Thyroid gland (tissue), 4 donors: ENCODE measurements around the gene C9orf40. TPM values are rescaled to one million over a fixed set of nuclear protein-coding genes. Genes with fewer than 3 reads are reported as not detected.

Experiments
- DNase-seq, 2 donors: peaks; one replicate each; pipeline ENCODE4 v3.0.0-alpha.2; 2019
- H3K27ac ChIP-seq, 3 donors: fragments of 200-600 bp; sonication (generic); 1 replicate in 2 of 3; 2 replicates in 1 of 3; pipeline ENCODE4 v1.5.1; 2016 to 2019; ENCODE audit warnings: mild to moderate bottlenecking in 1 of 3, moderate library complexity in 1 of 3
- H3K27me3 ChIP-seq: fragments of 200-600 bp; sonication (generic); one replicate; pipeline ENCODE4 v1.5.1; 2019
- H3K36me3 ChIP-seq, 2 donors: fragments of 200-600 bp; sonication (generic); one replicate each; pipeline ENCODE4 v1.5.1; 2016 to 2019
- H3K4me1 ChIP-seq, 2 donors: fragments of 200-600 bp; sonication (generic); one replicate each; pipeline ENCODE4 v1.5.1; 2017 to 2019
- H3K4me3 ChIP-seq, 3 donors: fragments of 200-600 bp; sonication (generic); replicated peaks in 1 of 3; 1 replicate in 2 of 3; 2 replicates in 1 of 3; pipeline ENCODE4 v1.5.1; 2016; ENCODE audit warnings: mild to moderate bottlenecking in 1 of 3
- H3K9me3 ChIP-seq: fragments of 200-600 bp; sonication (generic); one replicate; pipeline ENCODE4 v1.5.1; 2017
- POLR2A ChIP-seq, 2 donors: fragments of 450-650 bp; IDR thresholded peaks; one replicate each; pipeline ENCODE4 v1.6.1; 2017; ENCODE audit warnings: antibody characterized with exemption in 2 of 2, mild to moderate bottlenecking in 2 of 2, moderate library complexity in 1 of 2
- WGBS, 2 donors: methylation state at CpG; one replicate each; pipeline ENCODE4 v1.1.5; 2017; 5-methylcytosine and 5-hydroxymethylcytosine counted together
- intact Hi-C: fragments of 100-400 bp; cut with DNase I; formaldehyde crosslinking; loops from one replicate; pipeline ENCODE4 v1.15.1; 2023
- total RNA-seq, 4 donors: library from RNA; depleted of rRNA; stranded (reverse); fragments of >200 nt; gene quantifications; one replicate each; pipeline ENCODE4 v1.2.3, GENCODE V29; 2016
- TF ChIP-seq, protein P1 (sequence below), 6 experiments: fragments of 200-600 bp in 3 of 6; fragments of 450-650 bp in 3 of 6; sonication (generic) in 3 of 6; IDR thresholded peaks; one replicate each; pipeline ENCODE4 v1.5.1; 2016 to 2019; ENCODE audit warnings: antibody characterized with exemption in 6 of 6, mild to moderate bottlenecking in 2 of 6, inconsistent platforms in 1 of 6, moderate library complexity in 1 of 6

Gene C9orf40
- total RNA-seq, 4 donors from 2014 or later, result 2.5 to 4.0 (median 3.3) TPM

DNA sequence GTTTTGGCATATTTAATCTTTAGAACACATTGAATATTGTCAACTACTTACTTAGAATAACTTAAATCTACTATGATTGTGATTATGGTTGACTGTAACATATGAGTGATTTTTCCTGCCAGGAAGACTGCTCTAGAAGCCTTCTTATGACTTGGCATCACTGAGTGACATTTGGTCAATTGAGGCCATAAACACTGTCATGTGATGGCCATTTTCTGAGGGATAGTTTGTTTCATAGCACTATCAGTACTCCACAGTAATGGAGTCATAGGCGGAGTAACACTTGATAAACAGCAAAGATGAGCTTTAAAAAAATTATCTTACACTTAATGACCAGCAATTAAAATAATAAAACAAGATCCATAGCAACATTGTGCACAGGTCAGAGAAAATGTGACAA is 31.0 kb downstream of the C9orf40 start:
- TF ChIP-seq POLR2A (IDR thresholded peaks at IDR 0.05), result no peak
- TF ChIP-seq, protein P1, sequence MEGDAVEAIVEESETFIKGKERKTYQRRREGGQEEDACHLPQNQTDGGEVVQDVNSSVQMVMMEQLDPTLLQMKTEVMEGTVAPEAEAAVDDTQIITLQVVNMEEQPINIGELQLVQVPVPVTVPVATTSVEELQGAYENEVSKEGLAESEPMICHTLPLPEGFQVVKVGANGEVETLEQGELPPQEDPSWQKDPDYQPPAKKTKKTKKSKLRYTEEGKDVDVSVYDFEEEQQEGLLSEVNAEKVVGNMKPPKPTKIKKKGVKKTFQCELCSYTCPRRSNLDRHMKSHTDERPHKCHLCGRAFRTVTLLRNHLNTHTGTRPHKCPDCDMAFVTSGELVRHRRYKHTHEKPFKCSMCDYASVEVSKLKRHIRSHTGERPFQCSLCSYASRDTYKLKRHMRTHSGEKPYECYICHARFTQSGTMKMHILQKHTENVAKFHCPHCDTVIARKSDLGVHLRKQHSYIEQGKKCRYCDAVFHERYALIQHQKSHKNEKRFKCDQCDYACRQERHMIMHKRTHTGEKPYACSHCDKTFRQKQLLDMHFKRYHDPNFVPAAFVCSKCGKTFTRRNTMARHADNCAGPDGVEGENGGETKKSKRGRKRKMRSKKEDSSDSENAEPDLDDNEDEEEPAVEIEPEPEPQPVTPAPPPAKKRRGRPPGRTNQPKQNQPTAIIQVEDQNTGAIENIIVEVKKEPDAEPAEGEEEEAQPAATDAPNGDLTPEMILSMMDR (IDR thresholded peaks at IDR 0.05), result no peak
- no peaks in the 10 kb centered on the region for H3K9me3 ChIP-seq
- no peaks in the 10 kb centered on the region for H3K36me3 ChIP-seq
- 94 to 100% methylated on average over 1 of the region's 1 CpG for WGBS, 2 donors
- no peak for DNase-seq
- H3K4me3 ChIP-seq, result no peak overlapping the region
- H3K4me1 ChIP-seq, result no peaks in the 10 kb centered on the region
- no peak overlapping the region for H3K27ac ChIP-seq
- intact Hi-C loops, result no loop called here
- no peaks in the 10 kb centered on the region for H3K27me3 ChIP-seq

DNA sequence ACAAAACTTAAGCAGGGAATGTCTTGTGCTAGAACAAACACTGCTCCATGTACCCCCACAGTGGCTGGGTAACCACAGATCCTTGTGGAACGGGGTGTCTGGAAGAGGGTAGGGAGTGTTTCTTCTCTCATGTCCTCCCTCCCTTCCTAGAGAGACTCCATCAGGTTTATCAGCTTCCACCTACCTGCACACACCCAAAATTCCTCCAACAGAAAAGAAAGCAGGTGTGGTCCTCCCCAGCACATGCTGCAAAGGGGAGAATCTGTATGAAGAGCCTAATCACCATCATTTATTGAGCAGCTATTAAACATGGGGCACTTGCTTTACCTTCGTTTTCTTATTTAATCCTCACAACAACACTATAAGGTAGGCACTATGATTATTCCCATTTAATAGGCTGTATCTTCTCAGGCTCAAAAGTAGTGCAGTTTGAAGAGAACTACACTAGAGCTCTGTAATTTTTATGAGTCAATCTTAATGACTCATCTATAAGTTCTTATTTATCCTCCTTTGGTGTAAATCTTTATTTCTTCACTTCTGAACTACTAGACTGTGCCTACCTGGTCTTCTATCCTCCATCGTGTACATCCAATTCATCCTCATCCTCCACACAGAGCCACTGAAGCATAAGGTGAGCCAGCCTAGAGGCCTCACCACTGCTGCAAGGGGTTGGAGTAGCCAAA is 31.6 kb downstream of the C9orf40 start:
- 81 to 87% methylated on average over 3 of the region's 3 CpGs for WGBS, 2 donors
- Histone ChIP-seq H3K4me3 (no peak overlapping the region), H3K4me1 (no peaks in the 10 kb centered on the region), H3K27ac (no peak overlapping the region), H3K36me3 (no peaks in the 10 kb centered on the region), H3K27me3 (no peaks in the 10 kb centered on the region), H3K9me3 (no peaks in the 10 kb centered on the region)
- intact Hi-C loops, result no loop called here
- TF ChIP-seq, protein P1 (IDR thresholded peaks at IDR 0.05), result no peak
- TF ChIP-seq POLR2A (IDR thresholded peaks at IDR 0.05), result no peak
- DNase-seq, result no peak

DNA sequence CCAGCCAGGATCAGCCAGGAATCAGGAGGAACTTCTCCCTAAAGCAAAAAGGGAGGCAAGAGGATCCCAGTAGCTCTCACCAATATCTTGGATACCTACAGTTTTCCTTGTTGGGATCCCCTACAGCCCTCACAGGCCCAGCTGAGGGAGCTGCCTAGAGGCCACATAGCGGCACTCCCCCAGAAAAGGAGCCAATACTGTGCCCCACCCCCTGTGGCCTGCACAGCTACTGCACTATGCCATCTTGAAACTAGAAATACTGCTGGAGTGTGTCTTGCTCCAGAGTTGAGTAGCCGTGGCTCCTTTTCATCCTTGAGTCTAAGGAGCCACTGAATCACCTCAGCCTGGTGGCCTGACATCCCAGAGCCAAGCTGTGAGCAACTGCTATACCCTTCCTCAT is 42.7 kb downstream of the C9orf40 start:
- Histone ChIP-seq H3K4me1 (no peaks in the 10 kb centered on the region), H3K27ac (no peak overlapping the region), H3K27me3 (no peaks in the 10 kb centered on the region), H3K36me3 (no peaks in the 10 kb centered on the region), H3K9me3 (no peaks in the 10 kb centered on the region), H3K4me3 (no peak overlapping the region)
- TF ChIP-seq, protein P1 (IDR thresholded peaks at IDR 0.05), result no peak
- TF ChIP-seq POLR2A (IDR thresholded peaks at IDR 0.05), result no peak
- WGBS, 2 donors, result 85 to 86% methylated on average over 2 of the region's 2 CpGs
- intact Hi-C loops, result no loop called here
- no peak for DNase-seq

DNA sequence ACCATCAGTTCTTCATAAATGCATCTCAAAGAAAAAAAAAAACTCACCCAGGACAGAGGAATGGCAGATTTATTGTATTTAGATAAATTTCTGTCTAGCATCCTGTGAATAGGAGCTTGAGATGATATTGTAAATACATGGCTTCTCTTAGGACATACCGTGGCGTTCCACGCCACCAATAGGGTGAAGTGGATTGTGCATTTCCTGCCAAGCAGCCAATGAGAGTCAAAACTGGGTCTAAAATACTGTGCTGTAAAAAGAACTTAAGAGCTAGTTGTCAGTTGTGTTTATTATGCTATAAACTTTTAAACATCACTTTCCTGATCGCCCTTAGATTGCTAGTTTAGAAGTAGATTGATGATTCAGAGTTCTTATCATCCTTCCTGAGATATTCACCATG is 44.0 kb downstream of the C9orf40 start:
- Histone ChIP-seq H3K27me3 (no peaks in the 10 kb centered on the region), H3K4me1 (no peaks in the 10 kb centered on the region), H3K27ac (no peak overlapping the region), H3K4me3 (no peak overlapping the region), H3K9me3 (no peaks in the 10 kb centered on the region), H3K36me3 (no peaks in the 10 kb centered on the region)
- no peak for DNase-seq
- intact Hi-C loops, result no loop called here
- TF ChIP-seq POLR2A (IDR thresholded peaks at IDR 0.05), result no peak
- TF ChIP-seq, protein P1 (IDR thresholded peaks at IDR 0.05), result no peak
- 63 to 76% methylated on average over 4 of the region's 4 CpGs for WGBS, 2 donors

DNA sequence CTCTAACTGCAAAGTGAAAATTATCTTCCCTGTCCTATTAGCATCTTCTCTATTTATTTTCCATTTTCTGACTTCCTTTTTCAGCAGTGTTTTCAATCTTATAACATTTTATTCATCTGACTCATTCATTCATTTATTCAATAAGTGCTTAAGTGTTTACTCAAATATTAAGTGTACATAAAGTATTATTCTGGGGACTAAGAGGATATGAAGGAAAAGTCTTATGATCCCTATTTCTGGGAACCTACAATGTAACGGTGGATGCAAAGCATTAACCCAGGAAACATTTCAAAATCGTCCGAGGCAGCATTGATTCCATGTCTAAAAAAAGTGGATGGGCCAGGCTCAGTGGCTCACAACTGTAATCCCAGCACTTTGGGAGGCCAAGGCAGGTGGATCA is 45.6 kb downstream of the C9orf40 start:
- Histone ChIP-seq H3K27ac (no peak overlapping the region), H3K4me3 (no peak overlapping the region), H3K27me3 (no peaks in the 10 kb centered on the region), H3K36me3 (no peaks in the 10 kb centered on the region), H3K9me3 (no peaks in the 10 kb centered on the region), H3K4me1 (no peaks in the 10 kb centered on the region)
- intact Hi-C loops, result no loop called here
- no peak for TF ChIP-seq POLR2A (IDR thresholded peaks at IDR 0.05)
- TF ChIP-seq, protein P1 (IDR thresholded peaks at IDR 0.05), result no peak
- no peak for DNase-seq
- 85 to 93% methylated on average over 3 of the region's 3 CpGs for WGBS, 2 donors
